GM19397 (cell line): Measurements from ENCODE around the gene TBC1D2B.
A peak's percentile ranks its signal among the peaks of the same experiment; 100 is the strongest.

Experiments
- ATAC-seq: cut with Tn5 transposase; IDR thresholded peaks from one replicate; pipeline ENCODE4 v1.9.1; 2021; ENCODE audit warnings: mild to moderate bottlenecking, moderate library complexity; ENCODE audit not compliant: unreplicated experiment

TBC1D2B gene

DNA sequence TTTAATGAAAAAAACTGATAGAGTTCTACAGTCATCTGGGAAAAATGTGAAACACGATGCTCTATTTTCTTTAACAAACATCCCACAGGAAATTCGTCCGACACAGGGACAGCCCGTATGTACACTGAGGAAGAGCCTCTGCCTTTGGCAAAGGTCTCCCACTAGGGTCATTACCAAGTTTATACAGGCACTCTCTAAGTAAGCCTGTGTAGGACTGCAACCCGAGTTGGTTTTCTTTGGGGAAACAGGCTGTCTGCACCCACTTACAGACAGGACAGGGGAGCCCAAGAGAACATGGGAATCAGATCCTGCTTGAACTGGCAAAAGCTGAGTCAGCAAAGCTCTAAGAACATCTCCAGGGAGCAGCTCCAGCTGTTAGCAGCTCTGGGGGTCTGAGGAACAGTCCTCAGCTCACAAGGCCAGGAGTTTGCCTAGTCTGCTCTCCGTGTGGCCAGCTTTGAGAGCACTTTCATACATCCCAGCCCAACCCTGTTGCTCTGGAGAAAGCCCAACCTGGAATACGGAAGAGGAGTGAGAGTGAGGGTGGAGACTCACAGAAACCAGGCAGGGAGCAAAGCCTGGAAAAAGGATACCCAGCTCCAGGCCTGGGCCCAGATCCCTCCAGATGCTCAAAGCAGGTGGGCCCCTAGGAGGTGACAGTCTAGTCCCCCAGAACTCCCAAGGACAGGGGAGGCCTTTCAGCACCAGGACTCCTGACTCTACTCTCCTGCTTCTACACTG lies 1.9 kb downstream of the TBC1D2B start:
- ATAC-seq, result no peak

DNA sequence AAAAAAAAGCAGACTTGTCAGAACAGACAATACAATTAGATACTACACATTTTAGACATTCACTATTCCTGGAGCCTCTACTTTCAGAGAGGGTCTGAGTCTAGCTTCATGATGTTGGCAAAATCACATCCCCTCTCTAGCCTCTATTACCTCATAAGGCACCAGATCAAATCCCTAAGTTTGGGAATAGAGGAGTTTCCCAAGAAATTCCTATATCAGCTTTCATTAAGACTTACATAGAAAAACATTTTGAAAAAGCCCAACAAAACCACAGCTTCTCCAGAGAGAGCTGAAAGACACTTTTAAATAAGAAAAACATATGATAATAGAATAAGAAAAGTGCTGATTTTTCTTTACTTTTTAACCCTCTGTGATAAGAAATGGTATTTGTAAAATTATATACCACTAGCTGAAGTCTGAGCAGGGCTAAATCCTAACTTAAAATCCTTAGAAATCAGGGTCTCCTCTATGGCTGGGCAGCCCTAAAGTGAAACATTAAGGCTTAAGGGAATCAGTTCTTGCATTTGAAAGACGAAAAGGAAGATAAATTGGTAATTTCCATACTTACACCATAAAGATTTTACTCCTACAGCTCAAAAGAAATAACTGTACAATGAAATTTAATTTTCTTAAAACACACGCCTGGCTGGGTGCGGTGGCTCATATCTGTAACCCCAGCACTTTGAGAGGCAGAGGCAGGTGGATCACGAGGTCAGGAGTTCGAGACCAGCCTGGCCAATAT lies 4.3 kb downstream of the TBC1D2B start:
- ATAC-seq, result no peak

DNA sequence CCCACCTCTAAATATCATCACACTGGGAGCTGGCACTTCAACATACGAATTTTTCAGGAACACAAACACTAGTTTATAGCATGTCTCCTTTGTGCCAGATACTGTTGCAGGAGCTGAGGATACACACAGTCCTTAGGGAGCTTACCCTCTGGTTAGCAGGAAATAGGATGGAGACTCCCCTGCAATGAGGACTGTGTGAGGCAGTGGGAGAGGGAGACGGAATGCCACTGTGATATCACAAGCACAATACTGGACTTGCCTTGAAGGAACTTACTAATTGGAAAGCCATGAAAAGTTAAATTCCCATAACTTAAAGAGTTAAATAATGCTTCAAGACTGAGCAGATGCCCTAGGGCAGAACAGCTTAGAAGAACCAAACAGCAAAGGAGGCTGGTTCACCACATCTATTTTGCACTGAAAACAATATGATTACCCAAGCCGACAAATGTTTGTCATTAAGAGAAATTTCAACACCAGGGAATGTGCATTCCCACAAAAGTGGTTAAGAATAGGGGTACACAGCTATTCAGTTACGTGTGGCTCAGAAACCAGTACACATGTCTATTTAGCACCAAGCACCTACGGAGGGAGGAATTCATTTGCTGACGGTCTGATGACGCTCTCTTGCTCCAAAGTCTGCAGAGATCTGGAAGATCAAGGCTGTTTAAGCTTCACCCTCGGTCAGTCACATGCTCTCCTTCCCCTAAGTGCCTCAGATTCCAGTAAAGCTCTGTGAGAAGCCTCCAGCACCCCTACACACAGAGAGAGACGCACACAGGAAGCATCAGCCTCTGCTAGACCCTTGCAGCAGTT lies 5.2 kb downstream of the TBC1D2B start:
- no peak for ATAC-seq

DNA sequence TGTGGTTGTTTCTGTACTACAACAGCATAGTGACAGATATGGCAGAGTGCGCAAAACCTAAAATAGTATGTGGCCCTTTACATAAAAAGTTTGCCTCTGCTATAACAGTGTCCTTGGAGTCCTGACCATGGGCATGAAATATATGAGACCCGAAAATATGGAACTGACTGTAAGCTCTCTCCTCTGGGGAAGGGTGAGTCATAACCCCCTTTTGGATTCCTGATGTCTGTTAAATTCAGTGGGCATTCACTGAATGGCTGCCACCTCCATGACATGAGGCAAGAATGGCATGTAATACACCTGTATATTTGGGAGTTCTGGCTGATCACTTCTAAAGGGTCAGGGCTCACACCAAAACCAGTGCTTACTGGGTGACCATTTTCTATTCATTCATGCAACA lies 6.1 kb downstream of the TBC1D2B start:
- no peak for ATAC-seq

DNA sequence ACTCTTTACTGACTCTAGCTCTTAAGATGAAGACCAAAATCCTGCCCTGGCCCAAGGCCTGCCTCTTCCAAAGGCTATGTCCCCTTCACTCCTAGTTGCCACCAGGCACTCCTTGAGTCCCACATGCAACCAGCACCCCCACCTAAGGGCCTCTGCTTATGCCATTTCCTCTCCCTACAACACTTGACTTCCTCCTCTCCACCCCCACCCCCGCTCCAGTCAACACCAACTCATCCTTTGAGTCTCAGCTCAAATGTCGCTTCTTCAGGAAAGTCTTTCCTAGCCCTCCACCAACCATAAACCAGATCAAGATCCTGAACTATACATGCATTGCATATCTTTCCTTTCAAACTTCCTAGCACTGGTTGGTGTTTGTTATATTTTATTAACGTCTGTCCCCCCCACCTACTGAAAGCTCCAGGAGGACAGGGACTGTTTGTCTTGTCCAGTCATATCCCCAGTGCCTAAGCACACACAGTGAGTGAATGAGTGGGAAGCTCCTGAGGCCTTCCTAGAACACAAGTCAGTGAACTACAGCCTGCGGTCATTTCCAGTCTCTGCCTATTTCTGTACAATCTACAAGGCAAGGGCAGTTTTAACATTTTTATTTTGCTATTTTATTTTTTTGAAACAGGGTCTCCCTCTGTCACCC lies 7.3 kb downstream of the TBC1D2B start:
- no peak for ATAC-seq

DNA sequence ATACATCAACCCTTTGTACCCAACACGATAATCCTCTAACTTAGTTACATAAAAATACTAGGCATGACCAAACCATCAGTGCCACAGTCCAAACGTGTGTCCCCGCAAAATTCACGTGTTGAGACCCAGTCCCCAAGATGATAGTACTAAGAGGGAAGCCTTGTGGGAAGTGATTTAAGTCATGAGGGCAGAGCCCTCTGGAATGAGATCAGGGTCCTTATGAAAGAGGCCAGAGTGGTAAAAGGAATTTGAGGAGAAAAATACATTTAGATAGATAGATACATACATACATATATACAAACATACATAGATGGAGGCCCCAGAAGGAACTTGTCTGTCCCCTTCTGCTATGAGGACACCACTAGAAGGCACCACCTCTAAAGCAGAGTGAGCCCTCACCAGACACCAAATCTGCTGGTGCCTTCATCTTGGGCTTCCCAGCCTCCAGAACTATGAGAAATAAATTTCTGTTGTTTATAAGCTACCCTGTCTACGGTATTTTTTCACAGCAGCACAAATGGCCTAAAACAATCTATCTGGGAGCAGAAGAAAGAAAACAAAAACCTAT lies 8.0 kb downstream of the TBC1D2B start:
- no peak for ATAC-seq

DNA sequence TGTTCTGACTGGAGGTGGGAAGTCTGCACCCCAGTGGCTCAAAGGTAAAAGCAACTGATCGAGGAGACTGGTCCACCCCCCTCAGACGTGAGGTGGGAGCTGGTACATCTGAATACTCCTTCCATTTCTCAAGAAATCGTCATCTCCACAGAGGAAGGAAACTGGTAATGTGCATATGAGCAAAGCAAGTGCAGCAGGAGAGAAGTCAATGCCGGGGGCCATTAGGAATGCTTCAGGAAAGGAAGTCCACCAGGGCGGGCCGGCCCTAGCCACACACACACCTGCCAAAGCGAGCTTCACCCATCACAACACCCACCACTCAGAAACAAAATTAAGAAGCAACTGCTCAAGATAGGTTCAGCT lies 8.5 kb downstream of the TBC1D2B start:
- no peak for ATAC-seq

DNA sequence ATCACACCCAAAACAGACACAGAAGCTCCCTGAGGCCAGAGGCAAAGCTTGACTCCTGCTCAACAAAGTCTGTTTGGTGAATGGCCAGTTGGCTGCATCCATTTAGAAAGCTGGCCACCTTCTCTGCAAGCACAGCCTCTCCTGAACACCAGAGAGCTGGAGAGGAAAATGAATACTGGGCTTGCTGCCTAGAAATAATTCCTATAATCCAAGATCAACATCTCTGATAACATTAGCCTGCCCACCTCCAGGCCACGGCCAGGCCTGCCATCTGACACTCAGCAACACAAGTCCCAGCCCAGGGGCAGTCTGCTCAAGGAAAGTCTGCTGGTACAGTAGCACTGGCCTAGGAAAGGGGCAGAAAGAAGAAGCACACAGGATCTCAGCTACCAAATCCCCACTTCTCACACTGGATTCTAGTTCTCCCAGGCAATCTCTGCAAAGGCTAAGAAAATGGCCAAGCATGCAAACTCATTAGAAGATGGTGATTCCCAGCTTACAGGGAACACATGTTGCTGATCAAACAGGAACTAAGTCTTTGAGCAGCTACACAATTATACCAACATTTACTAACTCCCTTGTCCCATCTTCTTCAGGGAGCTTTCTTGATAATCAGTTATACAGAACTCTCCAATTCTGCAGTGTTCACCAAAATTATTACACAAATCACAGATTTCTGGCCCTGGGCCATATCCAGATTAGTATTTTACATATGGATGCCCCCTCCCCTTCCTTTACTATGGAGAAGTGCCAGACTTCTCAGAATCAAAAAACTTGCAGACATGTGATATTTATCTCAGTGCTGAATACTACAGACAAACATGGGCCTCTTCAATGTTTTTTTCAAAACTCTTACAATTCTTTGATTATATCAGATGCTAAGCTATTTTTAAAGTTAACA lies 9.9 kb downstream of the TBC1D2B start:
- no peak for ATAC-seq

DNA sequence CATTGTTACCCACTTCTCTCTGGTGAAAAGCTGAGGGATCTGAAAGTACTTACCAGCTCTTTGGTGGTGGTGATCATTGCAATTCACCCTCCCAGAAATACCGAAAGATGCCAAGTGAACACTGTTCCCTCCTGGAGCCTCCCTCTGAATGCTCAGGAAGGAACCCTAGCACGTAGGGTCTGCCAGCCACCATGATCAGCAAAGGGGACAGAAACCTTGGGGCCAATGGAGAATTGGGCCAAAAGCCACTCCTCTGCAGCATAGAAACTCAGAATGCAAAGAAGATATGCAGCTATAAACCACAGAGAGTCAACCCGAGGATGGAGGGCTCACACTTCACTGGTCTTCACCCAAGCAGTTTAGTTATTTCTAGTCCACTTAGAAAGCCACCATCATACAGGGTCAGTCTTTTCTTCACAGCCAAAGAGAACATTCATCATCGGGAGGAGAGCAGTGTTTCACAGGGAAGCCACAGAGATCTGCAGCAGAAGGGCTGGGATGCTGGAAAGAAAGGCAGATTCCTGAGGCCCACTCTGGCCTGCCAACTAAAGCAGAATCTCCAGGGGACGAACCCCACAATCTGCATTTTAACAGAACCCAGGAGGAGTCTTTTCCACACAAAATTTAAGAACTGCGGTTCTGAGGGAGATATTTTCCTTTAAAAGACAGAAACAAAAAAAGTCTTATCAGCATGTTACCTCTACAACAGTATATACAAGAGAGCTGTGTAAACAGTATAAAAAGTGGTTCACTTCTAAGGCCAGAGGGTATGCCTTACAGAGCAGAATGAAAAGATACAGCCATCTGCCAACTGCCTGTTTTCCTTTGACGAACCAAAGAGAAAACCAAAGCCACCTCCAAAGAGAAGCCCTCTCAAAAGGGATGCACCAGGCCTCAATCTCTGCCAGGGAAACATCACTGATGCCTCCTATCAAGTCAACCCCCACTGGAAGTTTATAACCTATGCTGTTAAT lies 11.3 kb downstream of the TBC1D2B start:
- peak; percentile 51 for ATAC-seq

DNA sequence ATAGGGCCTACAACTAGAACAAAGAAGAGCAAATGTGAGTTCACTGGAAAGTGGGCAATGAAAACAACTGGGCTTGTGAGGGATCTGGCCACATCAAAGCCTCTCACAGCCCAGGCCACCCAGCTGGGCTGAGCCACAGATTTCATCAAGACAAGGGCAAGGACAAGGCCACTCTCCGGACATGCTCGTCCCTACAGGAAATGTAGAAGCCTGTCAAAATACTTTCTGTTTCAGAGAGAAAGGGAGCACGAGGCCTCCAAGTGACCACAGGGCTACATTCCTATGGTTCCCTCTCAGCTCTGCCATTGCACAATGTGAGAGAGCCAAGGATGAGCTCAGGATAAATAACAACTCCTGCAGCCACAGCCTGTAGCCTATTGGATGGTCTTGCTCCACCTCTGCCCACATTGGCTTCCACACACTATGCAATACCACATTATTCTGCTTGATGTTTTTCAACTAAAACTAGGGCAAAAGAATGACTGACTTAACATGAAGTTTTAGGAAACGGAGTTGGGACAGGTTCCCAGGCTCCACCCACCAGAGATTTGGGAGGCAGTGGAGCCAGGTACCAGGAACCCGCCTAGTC lies 12.1 kb downstream of the TBC1D2B start:
- no peak for ATAC-seq

DNA sequence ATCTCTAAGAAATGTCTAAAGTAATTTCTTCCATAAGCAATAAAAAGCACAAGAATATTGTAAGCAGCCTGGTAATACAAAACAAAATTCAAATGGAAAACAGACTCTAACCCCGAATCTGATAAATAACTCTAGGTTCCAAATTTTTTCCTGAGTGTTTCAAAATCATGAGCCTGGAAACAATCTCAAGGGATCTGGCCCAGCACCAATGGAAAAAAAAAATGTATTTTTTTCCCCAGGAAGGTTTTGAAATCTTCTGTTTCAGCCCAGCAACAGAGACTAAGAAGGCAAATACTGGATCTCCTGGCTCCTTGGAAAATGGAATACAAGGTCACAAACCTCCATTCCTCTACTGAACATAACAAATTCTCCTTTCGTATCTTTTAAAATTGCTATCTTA lies 13.0 kb downstream of the TBC1D2B start:
- ATAC-seq, result no peak

DNA sequence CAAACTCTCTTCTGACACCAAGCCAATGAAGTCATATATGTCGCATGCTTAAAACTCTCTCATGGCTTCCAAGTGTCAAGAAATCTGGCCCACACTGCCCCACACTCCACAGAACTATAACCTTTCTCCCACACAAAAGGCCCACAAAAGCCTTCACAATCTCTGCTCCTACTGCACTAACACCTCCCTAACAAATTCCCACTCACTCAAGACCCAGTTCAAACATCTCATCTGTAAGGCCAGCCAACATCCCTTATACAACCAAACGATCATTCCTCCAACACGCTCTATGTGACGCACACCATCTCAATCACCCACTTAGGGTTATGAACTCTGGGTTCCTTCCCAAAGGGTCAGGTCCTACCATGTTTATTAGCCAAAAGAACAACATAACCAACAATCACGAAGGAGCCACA lies 13.5 kb downstream of the TBC1D2B start:
- no peak for ATAC-seq

DNA sequence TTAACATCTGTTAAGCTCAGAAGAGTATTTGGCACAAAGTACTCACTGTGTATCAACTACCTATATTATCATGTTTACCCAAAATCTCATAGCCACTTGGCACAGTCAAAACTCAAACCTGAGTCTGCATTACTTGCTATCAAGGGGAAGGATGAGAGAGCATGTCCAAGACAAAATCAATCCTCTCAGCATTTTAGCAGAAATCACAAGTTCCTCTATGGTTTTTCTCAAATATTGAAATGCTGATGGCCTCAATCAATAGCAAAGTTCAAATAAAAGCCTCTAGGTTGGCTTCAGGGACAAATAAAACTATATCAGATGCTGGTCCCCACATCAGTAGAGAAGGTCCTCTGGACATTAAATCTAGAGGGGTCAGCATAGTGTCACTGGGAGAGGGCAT lies 14.3 kb downstream of the TBC1D2B start:
- ATAC-seq, result no peak

DNA sequence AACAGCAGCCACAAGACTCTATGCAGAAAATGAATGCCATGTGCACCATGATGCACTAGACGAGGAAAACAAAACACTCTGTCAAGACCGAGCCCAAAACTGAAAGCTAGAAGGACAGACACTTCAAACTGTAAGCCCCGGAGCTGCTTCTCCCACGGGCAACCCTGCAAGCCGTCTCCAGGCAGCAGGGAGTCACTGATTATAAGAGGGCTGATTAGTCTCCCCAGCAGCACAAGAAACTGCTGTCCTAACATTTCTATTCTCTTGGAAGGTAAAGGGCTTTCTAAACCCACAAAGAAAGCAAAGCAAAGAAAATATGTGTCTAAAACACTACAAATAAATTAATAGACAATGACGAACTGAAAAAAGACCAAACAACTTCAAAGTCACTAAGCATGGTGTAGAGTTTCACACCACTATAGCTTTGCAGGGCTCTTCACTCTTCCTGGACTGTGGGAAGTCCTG lies 15.5 kb downstream of the TBC1D2B start:
- ATAC-seq, result no peak

DNA sequence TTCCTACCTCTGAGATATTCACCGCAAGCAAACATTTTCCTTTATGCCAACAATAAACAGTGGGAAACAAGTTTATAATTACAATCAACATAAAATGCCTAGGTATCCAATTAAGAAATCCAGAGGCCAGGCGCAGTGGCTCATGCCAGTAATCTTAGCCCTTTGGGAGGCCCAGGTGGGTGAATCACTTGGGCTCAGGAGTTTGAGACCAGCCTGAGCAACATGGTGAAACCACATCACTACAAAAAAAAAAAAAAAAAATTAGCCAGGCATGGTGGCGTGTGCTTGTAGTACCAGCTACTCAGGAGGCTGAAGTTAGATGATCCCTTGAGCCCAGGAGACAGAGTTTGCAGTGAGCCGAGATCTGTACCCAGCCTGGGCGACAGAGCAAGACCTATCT lies 17.3 kb downstream of the TBC1D2B start:
- ATAC-seq, result no peak

DNA sequence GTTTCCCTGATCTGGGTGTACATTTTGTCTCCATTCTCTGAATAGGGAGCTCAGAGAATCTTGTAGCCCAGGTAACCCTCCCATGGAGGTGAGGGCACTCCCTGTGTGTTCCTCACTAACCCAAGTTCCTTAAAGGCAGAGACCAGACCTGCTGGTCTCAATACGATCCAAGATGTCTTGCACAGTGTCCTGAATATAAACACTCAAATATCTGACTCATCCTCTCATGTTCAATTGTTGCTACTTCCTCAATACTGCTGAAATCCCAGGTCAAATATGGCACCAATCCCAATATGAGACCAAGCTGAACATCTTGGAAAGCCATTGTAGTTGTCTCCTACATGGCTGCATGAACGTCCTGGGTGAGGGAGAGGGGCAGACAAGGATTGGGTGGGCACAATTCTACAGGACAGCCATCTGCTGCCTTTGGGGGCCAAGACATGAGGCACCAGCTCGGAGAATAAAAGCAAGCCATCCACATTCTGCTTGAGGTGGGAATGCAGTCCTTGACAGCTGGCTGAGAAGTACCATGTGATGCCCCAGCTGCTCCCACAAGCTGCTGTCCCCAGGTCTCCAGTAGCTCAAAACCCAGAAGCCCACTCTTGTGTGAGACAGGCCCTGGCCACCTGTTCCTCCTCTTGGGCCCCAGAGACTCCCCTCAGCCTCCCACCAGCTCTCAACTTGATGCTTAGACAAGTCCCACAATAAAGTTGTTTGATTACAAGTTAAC lies 18.2 kb downstream of the TBC1D2B start:
- ATAC-seq, result no peak

DNA sequence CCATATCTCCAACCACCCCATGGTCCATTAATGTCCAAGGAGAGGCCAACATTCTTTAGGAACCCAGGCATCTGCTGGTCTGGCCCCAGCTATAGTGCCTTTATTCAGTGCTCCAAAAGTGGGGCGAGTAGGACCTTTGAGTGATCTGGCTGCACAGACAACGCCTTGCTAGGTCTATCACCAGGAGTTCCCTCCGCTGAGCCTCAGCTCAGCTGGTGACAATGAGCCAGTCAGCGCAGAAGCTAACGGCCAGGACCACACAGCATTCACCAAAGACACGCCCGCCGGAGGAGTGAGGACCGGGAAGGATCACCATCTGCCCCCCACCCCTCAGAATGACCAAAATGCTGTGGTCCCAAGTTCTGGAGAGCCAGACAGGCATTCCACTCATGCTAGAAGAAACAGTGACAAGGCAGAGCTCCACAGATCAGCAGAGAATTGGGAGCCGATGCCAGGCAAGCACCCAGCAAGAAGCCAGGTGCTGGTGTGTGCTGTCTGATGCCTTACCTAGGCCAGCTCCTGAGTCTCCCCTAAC lies 19.0 kb downstream of the TBC1D2B start:
- no peak for ATAC-seq
